Ascending aorta (tissue), 2 donors: ENCODE measurements around the gene CSPG4. TPM values are rescaled to one million over a fixed set of nuclear protein-coding genes. Genes with fewer than 3 reads are reported as not detected.

Source experiments
- DNase-seq, 2 donors: peaks; one replicate each; pipeline ENCODE4 v3.0.0-alpha.2; 2019; ENCODE audit warnings: low spot score in 2 of 2
- H3K27ac ChIP-seq, 2 donors: fragments of 200-600 bp; sonication (generic); one replicate each; pipeline ENCODE4 v1.5.1; 2016 to 2017; ENCODE audit warnings: mild to moderate bottlenecking in 1 of 2
- H3K27me3 ChIP-seq: fragments of 200-600 bp; sonication (generic); one replicate; pipeline ENCODE4 v1.5.1; 2017
- H3K36me3 ChIP-seq, 2 donors: fragments of 200-600 bp; sonication (generic); one replicate each; pipeline ENCODE4 v1.5.1; 2016
- H3K4me1 ChIP-seq, 2 donors: fragments of 200-600 bp; sonication (generic); one replicate each; pipeline ENCODE4 v1.5.1; 2016 to 2017; ENCODE audit warnings: mild to moderate bottlenecking in 1 of 2
- H3K4me3 ChIP-seq, 2 donors: fragments of 200-600 bp; sonication (generic); one replicate each; pipeline ENCODE4 v1.5.1; 2016 to 2017; ENCODE audit warnings: mild to moderate bottlenecking in 1 of 2
- H3K9me3 ChIP-seq, 2 donors: fragments of 200-600 bp; sonication (generic); one replicate each; pipeline ENCODE4 v1.5.1; 2016
- intact Hi-C: fragments of 100-400 bp; cut with DNase I; formaldehyde crosslinking; loops from one replicate; pipeline ENCODE4 v1.15.1; 2023
- total RNA-seq: library from RNA; depleted of rRNA; stranded (reverse); fragments of >200 nt; gene quantifications from one replicate; pipeline ENCODE4 v1.1.0, GENCODE V29; 2016
- TF ChIP-seq, protein P1 (sequence below), 3 experiments: fragments of 200-600 bp in 2 of 3; fragments of 450-650 bp in 1 of 3; sonication (generic) in 2 of 3; IDR thresholded peaks; one replicate each; pipeline ENCODE4 v1.5.1; 2016 to 2019; ENCODE audit warnings: antibody characterized with exemption in 3 of 3, mild to moderate bottlenecking in 1 of 3, moderate library complexity in 1 of 3

CSPG4 gene
- total RNA-seq, 1 donor from 2014 or later = 258 TPM

GRCh38 chr15:75644376-75644775 lies 68.3 kb downstream of the CSPG4 start:
- no peaks in the 10 kb centered on the region for H3K36me3 ChIP-seq
- no peaks in the 10 kb centered on the region for H3K9me3 ChIP-seq
- TF ChIP-seq, protein P1, sequence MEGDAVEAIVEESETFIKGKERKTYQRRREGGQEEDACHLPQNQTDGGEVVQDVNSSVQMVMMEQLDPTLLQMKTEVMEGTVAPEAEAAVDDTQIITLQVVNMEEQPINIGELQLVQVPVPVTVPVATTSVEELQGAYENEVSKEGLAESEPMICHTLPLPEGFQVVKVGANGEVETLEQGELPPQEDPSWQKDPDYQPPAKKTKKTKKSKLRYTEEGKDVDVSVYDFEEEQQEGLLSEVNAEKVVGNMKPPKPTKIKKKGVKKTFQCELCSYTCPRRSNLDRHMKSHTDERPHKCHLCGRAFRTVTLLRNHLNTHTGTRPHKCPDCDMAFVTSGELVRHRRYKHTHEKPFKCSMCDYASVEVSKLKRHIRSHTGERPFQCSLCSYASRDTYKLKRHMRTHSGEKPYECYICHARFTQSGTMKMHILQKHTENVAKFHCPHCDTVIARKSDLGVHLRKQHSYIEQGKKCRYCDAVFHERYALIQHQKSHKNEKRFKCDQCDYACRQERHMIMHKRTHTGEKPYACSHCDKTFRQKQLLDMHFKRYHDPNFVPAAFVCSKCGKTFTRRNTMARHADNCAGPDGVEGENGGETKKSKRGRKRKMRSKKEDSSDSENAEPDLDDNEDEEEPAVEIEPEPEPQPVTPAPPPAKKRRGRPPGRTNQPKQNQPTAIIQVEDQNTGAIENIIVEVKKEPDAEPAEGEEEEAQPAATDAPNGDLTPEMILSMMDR (IDR thresholded peaks at IDR 0.05) = no peak
- DNase-seq = no peak
- H3K27ac ChIP-seq = no peak overlapping the region
- peaks cover 6 to 21% of the 10 kb centered on the region in 2 donors for H3K4me1 ChIP-seq
- intact Hi-C loops = no loop called here
- H3K4me3 ChIP-seq = no peak overlapping the region
- no peaks in the 10 kb centered on the region for H3K27me3 ChIP-seq

- Histone ChIP-seq H3K27ac (no peak overlapping the region), H3K4me1 (peaks cover 14 to 39% of the 10 kb centered on the region in 2 donors), H3K27me3 (no peaks in the 10 kb centered on the region), H3K4me3 (no peak overlapping the region), H3K9me3 (no peaks in the 10 kb centered on the region), H3K36me3 (peaks cover 0 to 3% of the 10 kb centered on the region in 2 donors)
- TF ChIP-seq, protein P1 (IDR thresholded peaks at IDR 0.05) = no peak
- intact Hi-C loops = no loop called here
- DNase-seq = no peak
These were observed 71.0 kb downstream of the CSPG4 start for GRCh38 chr15:75641603-75642002.

GRCh38 chr15:75641179-75641503 lies 71.5 kb downstream of the CSPG4 start:
- Histone ChIP-seq H3K27ac (peak overlapping the region; percentile 88 to 95), H3K27me3 (no peaks in the 10 kb centered on the region), H3K4me1 (peaks cover 10 to 37% of the 10 kb centered on the region in 2 donors), H3K9me3 (no peaks in the 10 kb centered on the region), H3K4me3 (peak overlapping the region in 1 of 2 donors; percentile 82), H3K36me3 (peaks cover 0 to 3% of the 10 kb centered on the region in 2 donors)
- TF ChIP-seq, protein P1 (IDR thresholded peaks at IDR 0.05) = no peak
- no peak for DNase-seq
- intact Hi-C loops = no loop called here

DNA sequence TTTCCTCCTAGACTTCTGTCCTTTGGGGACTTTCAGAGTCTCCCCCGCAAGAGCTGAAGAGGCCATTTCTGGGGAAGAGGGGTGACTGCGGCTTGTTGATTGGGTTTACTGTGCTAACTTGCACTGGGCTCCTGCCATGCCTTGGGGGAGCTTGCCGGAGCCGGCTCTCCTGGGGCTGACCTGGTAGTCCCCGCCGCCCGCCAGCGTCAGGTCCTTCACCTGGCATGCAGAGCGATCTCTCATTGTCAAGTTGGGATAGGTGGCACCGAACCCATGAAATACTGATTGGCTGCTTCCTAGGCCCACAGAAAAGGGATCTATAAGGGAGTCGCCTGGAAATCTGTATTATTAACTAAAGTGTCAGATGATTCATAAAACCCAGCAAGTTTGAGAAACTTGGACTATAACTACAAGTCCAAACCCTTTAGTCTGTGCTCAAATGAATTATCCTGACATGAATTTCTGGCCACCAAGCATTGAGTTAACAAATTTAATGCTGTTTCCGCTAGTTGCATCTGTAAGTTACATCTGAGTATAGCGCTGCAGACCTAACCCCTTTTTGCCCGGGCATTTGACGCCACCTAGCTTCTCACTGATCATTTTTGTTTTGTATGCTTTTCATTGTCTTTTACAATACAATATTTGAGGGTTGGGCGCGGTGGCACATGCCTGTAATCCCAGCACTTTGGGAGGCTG lies 72.0 kb downstream of the CSPG4 start:
- Histone ChIP-seq H3K27ac (peak overlapping the region; percentile 88 to 95), H3K27me3 (no peaks in the 10 kb centered on the region), H3K4me1 (peaks cover 9 to 32% of the 10 kb centered on the region in 2 donors), H3K4me3 (peak overlapping the region; percentile 82 to 94), H3K9me3 (no peaks in the 10 kb centered on the region), H3K36me3 (peaks cover 0 to 3% of the 10 kb centered on the region in 2 donors)
- DNase-seq = no peak
- intact Hi-C loops = loop anchor here (1.0 kb wide), 2 partner anchors 21 to 98 kb away; no protein-coding TSS in a partner anchor
- TF ChIP-seq, protein P1 (IDR thresholded peaks at IDR 0.05) = peak in 2 of 3 experiments; percentile 3 to 18

- TF ChIP-seq, protein P1 (IDR thresholded peaks at IDR 0.05) = no peak
- Histone ChIP-seq H3K27me3 (no peaks in the 10 kb centered on the region), H3K4me3 (peak within 1 kb of the TSS; percentile 82 to 94), H3K36me3 (peaks cover 0 to 3% of the 10 kb centered on the region in 2 donors), H3K4me1 (peaks cover 9 to 32% of the 10 kb centered on the region in 2 donors), H3K27ac (peak within 1 kb of the TSS; percentile 88 to 95), H3K9me3 (no peaks in the 10 kb centered on the region)
- peak; percentile 84 to 97 for DNase-seq
- intact Hi-C loops = loop anchor here (1.0 to 5.0 kb wide), 5 partner anchors 15 to 162 kb away; partner anchors contain the start of gene SNUPN
These were observed 72.8 kb downstream of the CSPG4 start, which contains the start of gene IMP3 for GRCh38 chr15:75639709-75640482. TSS of gene IMP3 (minus strand) at chr15:75640224. CDS start at chr15:75640168, 56 bp downstream.
